Fibroblast of the aortic adventitia (primary cell): ENCODE results near the gene ACER2. TPM values are rescaled to one million over a fixed set of nuclear protein-coding genes. Genes with fewer than 3 reads are reported as not detected.
"Not testable (repeated sequence)": the region's sequence is repeated elsewhere in the genome, so short reads cannot be mapped to it uniquely, and the experiment has no call there.

Experiments used
- DNase-seq: peaks from one replicate; pipeline ENCODE4 v3.0.0-alpha.2; 2010; ENCODE audit warnings: low read depth
- H3K4me3 ChIP-seq: 2 replicates; pipeline ENCODE4 v1.5.1; 2011; ENCODE audit warnings: low read depth, mild to moderate bottlenecking, control low read depth, low read length, moderate library complexity
- CTCF ChIP-seq: IDR thresholded peaks from 2 replicates; pipeline ENCODE4 v1.5.1; 2011; ENCODE audit warnings: mild to moderate bottlenecking, low read length, control low read depth, inconsistent platforms; ENCODE audit not compliant: insufficient read depth
- total RNA-seq: library from RNA; depleted of rRNA; stranded (reverse); fragments of >200 nt; gene quantifications from 2 replicates; pipeline ENCODE4 v1.2.3, GENCODE V29; 2012; ENCODE audit warnings: low replicate concordance

The ACER2 gene
- total RNA-seq, 1 donor = 2.4 TPM

GRCh38 chr9:19408316-19408692, 505 bp upstream of the ACER2 start:
- TF ChIP-seq CTCF = no peak
- no peak for DNase-seq
- H3K4me3 ChIP-seq = peak overlapping the region; percentile 89

- DNase-seq = no peak
- no peak for TF ChIP-seq CTCF
- peak overlapping the region; percentile 89 for H3K4me3 ChIP-seq
These were observed 789 bp downstream of the ACER2 start for GRCh38 chr9:19409401-19410194.

- H3K4me3 ChIP-seq = no peak overlapping the region
- no peak for TF ChIP-seq CTCF
- no peak for DNase-seq
These were observed 1.3 kb downstream of the ACER2 start for GRCh38 chr9:19410195-19410503.

- DNase-seq = no peak
- TF ChIP-seq CTCF = no peak
- no peak overlapping the region for H3K4me3 ChIP-seq
These were observed 1.8 kb downstream of the ACER2 start for GRCh38 chr9:19410594-19410993.

GRCh38 chr9:19411316-19411715, 2.5 kb downstream of the ACER2 start:
- DNase-seq = no peak
- no peak overlapping the region for H3K4me3 ChIP-seq
- TF ChIP-seq CTCF = no peak

DNA sequence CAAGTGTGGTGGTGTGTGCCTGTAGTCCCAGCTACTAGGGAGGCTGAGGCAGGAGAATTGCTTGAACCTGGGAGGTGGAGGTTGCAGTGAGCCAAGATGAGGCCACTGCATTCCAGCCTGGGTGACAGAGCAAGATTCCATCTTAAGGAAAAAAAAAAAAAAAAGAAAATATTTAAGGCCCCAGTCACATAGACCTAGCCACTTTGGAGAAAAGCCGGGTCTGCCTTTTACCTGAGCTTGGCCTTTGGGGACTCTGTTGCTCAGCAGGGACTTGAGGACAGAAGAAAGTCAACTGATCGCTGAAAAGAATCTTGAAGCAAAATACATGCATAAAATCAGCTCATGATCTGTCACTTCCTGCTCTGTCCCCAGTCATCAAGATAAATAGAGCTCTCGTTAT, 4.6 kb downstream of the ACER2 start:
- not testable (repeated sequence) for DNase-seq

DNA sequence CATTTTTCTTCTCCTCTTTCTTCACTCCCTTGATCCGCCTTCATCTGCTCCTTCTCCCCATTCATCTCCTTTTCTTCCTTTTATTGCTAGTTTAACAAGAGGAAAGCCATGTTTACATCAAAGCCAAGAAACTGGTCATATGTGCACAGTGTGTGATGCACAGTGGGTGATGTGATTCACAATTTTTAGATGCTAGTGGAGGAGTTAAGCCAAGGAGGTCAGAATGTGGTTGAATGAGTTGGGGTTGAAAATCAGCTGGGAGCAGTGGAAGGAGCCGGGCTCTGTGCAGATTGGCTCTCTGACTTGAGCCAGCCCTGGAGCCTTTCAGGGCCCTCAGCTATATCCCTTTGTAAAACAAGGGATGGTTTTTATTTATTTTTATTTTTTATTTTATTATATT, 7.3 kb downstream of the ACER2 start:
- no peak for TF ChIP-seq CTCF
- no peak for DNase-seq
- H3K4me3 ChIP-seq = no peak overlapping the region

More for the DNA sequence above, 4.6 kb downstream of the ACER2 start:
- not testable (repeated sequence) for H3K4me3 ChIP-seq
